GM19035 (cell line): ENCODE data around the gene CYYR1.

Experiments used
- ATAC-seq: cut with Tn5 transposase; IDR thresholded peaks from one replicate; pipeline ENCODE4 v1.9.1; 2021; ENCODE audit not compliant: unreplicated experiment

Gene CYYR1

GRCh38 chr21:26572702-26573381 lies at the start of gene CYYR1:
Gene CYYR1, minus strand, starts transcription at chr21:26573286. Its CDS starts 346 bp downstream, at chr21:26572940.
- no peak for ATAC-seq

- no peak for ATAC-seq
Measured at GRCh38 chr21:26617176-26617575, 44.1 kb upstream of the CYYR1 start.

GRCh38 chr21:26614251-26614650 lies 41.2 kb upstream of the CYYR1 start:
- no peak for ATAC-seq

GRCh38 chr21:26599261-26599660 lies 26.2 kb upstream of the CYYR1 start:
- no peak for ATAC-seq

GRCh38 chr21:26597981-26598380 lies 24.9 kb upstream of the CYYR1 start:
- no peak for ATAC-seq

GRCh38 chr21:26597031-26597430 lies 23.9 kb upstream of the CYYR1 start:
- no peak for ATAC-seq

GRCh38 chr21:26595971-26596370 lies 22.9 kb upstream of the CYYR1 start:
- ATAC-seq = no peak

GRCh38 chr21:26593800-26594199 lies 20.7 kb upstream of the CYYR1 start:
- no peak for ATAC-seq

GRCh38 chr21:26591543-26591942 lies 18.5 kb upstream of the CYYR1 start:
- no peak for ATAC-seq

GRCh38 chr21:26588446-26588845 lies 15.4 kb upstream of the CYYR1 start:
- no peak for ATAC-seq

- no peak for ATAC-seq
Measured at GRCh38 chr21:26587736-26588201, 14.7 kb upstream of the CYYR1 start.

GRCh38 chr21:26583769-26584168 lies 10.7 kb upstream of the CYYR1 start:
- ATAC-seq = no peak

- ATAC-seq = no peak
Measured at GRCh38 chr21:26581818-26582217, 8.7 kb upstream of the CYYR1 start.

- no peak for ATAC-seq
Measured at GRCh38 chr21:26572076-26572701, 897 bp downstream of the CYYR1 start.

- ATAC-seq = no peak
Measured at GRCh38 chr21:26570203-26570602, 2.9 kb downstream of the CYYR1 start.

- no peak for ATAC-seq
Measured at GRCh38 chr21:26565546-26565945, 7.5 kb downstream of the CYYR1 start.

- no peak for ATAC-seq
Measured at GRCh38 chr21:26565111-26565510, 8.0 kb downstream of the CYYR1 start.

- no peak for ATAC-seq
Measured at GRCh38 chr21:26563856-26564503, 9.1 kb downstream of the CYYR1 start.

- ATAC-seq = no peak
Measured at GRCh38 chr21:26560612-26561011, 12.5 kb downstream of the CYYR1 start.

- no peak for ATAC-seq
Measured at GRCh38 chr21:26559099-26559498, 14.0 kb downstream of the CYYR1 start.

GRCh38 chr21:26557106-26557505 lies 16.0 kb downstream of the CYYR1 start:
- no peak for ATAC-seq

- ATAC-seq = no peak
Measured at GRCh38 chr21:26555540-26556146, 17.4 kb downstream of the CYYR1 start.
